H9 (cell line): ENCODE data around the gene SHB. TPM values are rescaled to one million over a fixed set of nuclear protein-coding genes. Genes with fewer than 3 reads are reported as not detected.

Experiments used
- DNase-seq: peaks from one replicate; pipeline ENCODE4 v3.0.0-alpha.2; 2017
- H2AFZ ChIP-seq: one replicate; pipeline ENCODE4 v1.6.1; 2013; ENCODE audit warnings: mild to moderate bottlenecking, low read length, control low read depth, moderate library complexity
- H2AK5ac ChIP-seq: 2 replicates; pipeline ENCODE4 v1.6.1; 2013; ENCODE audit warnings: low read length, control low read depth, mixed read lengths; ENCODE audit not compliant: insufficient read length
- H2BK120ac ChIP-seq: one replicate; pipeline ENCODE4 v1.6.1; 2013; ENCODE audit warnings: low read depth, mild to moderate bottlenecking, low read length, control low read depth, inconsistent platforms; ENCODE audit not compliant: poor library complexity, severe bottlenecking
- H2BK12ac ChIP-seq: 2 replicates; pipeline ENCODE4 v1.6.1; 2013; ENCODE audit warnings: low read length, control low read depth, mixed read lengths, low read depth; ENCODE audit not compliant: insufficient read length
- H2BK15ac ChIP-seq: 2 replicates; pipeline ENCODE4 v1.6.1; 2013; ENCODE audit warnings: low read depth, low read length, control low read depth
- H2BK20ac ChIP-seq: one replicate; pipeline ENCODE4 v1.6.1; 2013; ENCODE audit warnings: low read depth, mild to moderate bottlenecking, low read length, control low read depth, inconsistent platforms; ENCODE audit not compliant: poor library complexity, severe bottlenecking
- H2BK5ac ChIP-seq: 2 replicates; pipeline ENCODE4 v1.6.1; 2013; ENCODE audit warnings: low read length, control low read depth, mixed read lengths; ENCODE audit not compliant: insufficient read length
- H3K14ac ChIP-seq: 2 replicates; pipeline ENCODE4 v1.6.1; 2013; ENCODE audit warnings: low read length, control low read depth; ENCODE audit not compliant: insufficient read depth
- H3K18ac ChIP-seq: 2 replicates; pipeline ENCODE4 v1.6.1; 2013; ENCODE audit warnings: low read depth, mild to moderate bottlenecking, mixed read lengths, low read length, control low read depth; ENCODE audit not compliant: insufficient read length
- H3K23ac ChIP-seq: 2 replicates; pipeline ENCODE4 v1.6.1; 2013; ENCODE audit warnings: low read length, control low read depth, mixed read lengths, low read depth; ENCODE audit not compliant: insufficient read length
- H3K23me2 ChIP-seq: 2 replicates; pipeline ENCODE4 v1.6.1; 2013; ENCODE audit warnings: low read depth, mild to moderate bottlenecking, mixed read lengths, low read length, control low read depth; ENCODE audit not compliant: insufficient read length, poor library complexity, severe bottlenecking
- H3K27ac ChIP-seq: 2 replicates; pipeline ENCODE4 v1.5.1; 2013; ENCODE audit warnings: low read length, control low read depth, mixed read lengths, low read depth; ENCODE audit not compliant: insufficient read length
- H3K27me3 ChIP-seq: 2 replicates; pipeline ENCODE4 v1.6.1; 2013; ENCODE audit warnings: low read length, control low read depth, inconsistent platforms; ENCODE audit not compliant: insufficient read depth
- H3K4ac ChIP-seq: 2 replicates; pipeline ENCODE4 v1.6.1; 2013; ENCODE audit warnings: low read depth, mild to moderate bottlenecking, control low read depth, inconsistent platforms, low read length, moderate library complexity
- H3K4me1 ChIP-seq: 2 replicates; pipeline ENCODE4 v1.6.1; 2013; ENCODE audit warnings: low read length, control low read depth, inconsistent platforms; ENCODE audit not compliant: insufficient read depth
- H3K4me2 ChIP-seq: 2 replicates; pipeline ENCODE4 v1.6.1; 2013; ENCODE audit warnings: low read length, control low read depth, mixed read lengths; ENCODE audit not compliant: insufficient read length, insufficient read depth
- H3K56ac ChIP-seq: 2 replicates; pipeline ENCODE4 v1.6.1; 2013; ENCODE audit warnings: low read depth, mild to moderate bottlenecking, mixed read lengths, low read length, control low read depth; ENCODE audit not compliant: insufficient read length
- H3K79me1 ChIP-seq: 2 replicates; pipeline ENCODE4 v1.6.1; 2013; ENCODE audit warnings: low read depth, mild to moderate bottlenecking, moderate library complexity, low read length, control low read depth, inconsistent platforms; ENCODE audit not compliant: insufficient read depth, poor library complexity, severe bottlenecking
- H3K79me2 ChIP-seq: 2 replicates; pipeline ENCODE4 v1.6.1; 2013; ENCODE audit warnings: low read length, control low read depth, inconsistent platforms; ENCODE audit not compliant: insufficient read depth
- H3K9ac ChIP-seq: 2 replicates; pipeline ENCODE4 v1.6.1; 2013; ENCODE audit warnings: low read length, control low read depth, mixed read lengths; ENCODE audit not compliant: insufficient read length; ENCODE audit errors: extremely low read depth
- H3K9me3 ChIP-seq: one replicate; pipeline ENCODE4 v1.6.1; 2013; ENCODE audit warnings: low read depth, low read length, inconsistent platforms; ENCODE audit not compliant: control insufficient read depth
- H3T11ph ChIP-seq: one replicate; pipeline ENCODE4 v1.6.1; 2013; ENCODE audit warnings: mild to moderate bottlenecking, low read length, control low read depth, inconsistent platforms
- H4K20me1 ChIP-seq: one replicate; pipeline ENCODE4 v1.6.1; 2013; ENCODE audit not compliant: control insufficient read depth, insufficient read length, insufficient read depth
- H4K5ac ChIP-seq: 2 replicates; pipeline ENCODE4 v1.6.1; 2013; ENCODE audit warnings: low read depth, mild to moderate bottlenecking, mixed read lengths, low read length, control low read depth; ENCODE audit not compliant: insufficient read length
- H4K8ac ChIP-seq: replicated peaks from 2 replicates; pipeline ENCODE4 v1.6.1; 2013; ENCODE audit warnings: low read length, control low read depth, mixed read lengths, low read depth; ENCODE audit not compliant: insufficient read length
- H4K91ac ChIP-seq: 2 replicates; pipeline ENCODE4 v1.6.1; 2013; ENCODE audit warnings: low read depth, mild to moderate bottlenecking, moderate library complexity, mixed read lengths, low read length, control low read depth; ENCODE audit not compliant: insufficient read length
- H3K27ac Mint-ChIP-seq, 3 experiments: 2 replicates in 2 of 3; 3 replicates in 1 of 3; pipeline ENCODE4 v1.8.0; 2020 to 2021; ENCODE audit warnings: mixed read lengths in 3 of 3, mild to moderate bottlenecking in 1 of 3, moderate library complexity in 1 of 3
- H3K27me3 Mint-ChIP-seq: 2 replicates; pipeline ENCODE4 v1.8.0; 2021; ENCODE audit warnings: low read depth, mild to moderate bottlenecking, moderate library complexity, mixed read lengths
- H3K36me3 Mint-ChIP-seq, 3 experiments: 2 replicates in 2 of 3; 3 replicates in 1 of 3; pipeline ENCODE4 v1.8.0; 2020 to 2021; ENCODE audit warnings: low read depth in 3 of 3, mixed read lengths in 3 of 3; ENCODE audit not compliant: insufficient read depth in 1 of 3
- H3K4me1 Mint-ChIP-seq, 2 experiments: 2 replicates each; pipeline ENCODE4 v1.8.0; 2020; ENCODE audit warnings: mixed read lengths in 2 of 2
- H3K4me3 Mint-ChIP-seq, 2 experiments: 2 replicates in 1 of 2; 3 replicates in 1 of 2; pipeline ENCODE4 v1.8.0; 2020 to 2021; ENCODE audit warnings: mild to moderate bottlenecking in 2 of 2, mixed read lengths in 2 of 2, moderate library complexity in 1 of 2
- H3K9me3 Mint-ChIP-seq, 2 experiments: 2 replicates in 1 of 2; 3 replicates in 1 of 2; pipeline ENCODE4 v1.8.0; 2020; ENCODE audit warnings: mild to moderate bottlenecking in 2 of 2, mixed read lengths in 2 of 2, moderate library complexity in 1 of 2
- CTCF ChIP-seq: fragments of 200-600 bp; sonication (generic); conservative IDR thresholded peaks from 3 replicates; pipeline ENCODE4 v1.8.0; 2021; ENCODE audit warnings: antibody characterized with exemption, mild to moderate bottlenecking
- WGBS: extraction: QIAGEN DNeasy Blood & Tissue Kit; methylation state at CpG from one replicate; pipeline ENCODE4 v1.1.7; 2013; ENCODE audit warnings: missing lambda C conversion rate, low lambda C conversion rate, mixed read lengths; ENCODE audit not compliant: insufficient read length; ENCODE audit errors: extremely low coverage; 5-methylcytosine and 5-hydroxymethylcytosine counted together
- total RNA-seq: library from RNA; stranded (reverse); gene quantifications from 2 replicates; pipeline ENCODE4 v1.2.1, GENCODE V29; 2021

Gene SHB
- total RNA-seq, 1 experiment from 2014 or later: 14.6 TPM

GRCh38 chr9:37975639-37976038 is 93.4 kb downstream of the SHB start:
- no peaks in the 10 kb centered on the region for H3K27me3 ChIP-seq
- H3K27ac ChIP-seq: no peak overlapping the region
- no peak overlapping the region for H3K9ac ChIP-seq
- Mint-ChIP-seq H3K27me3 (no peaks in the 10 kb centered on the region), H3K4me1 (peaks cover 0 to 9% of the 10 kb centered on the region in 2 experiments; a peak in 1 of 4 replicates), H3K27ac (peak overlapping the region in 1 of 3 experiments; percentile 57; a peak in 1 of 7 replicates), H3K4me3 (no peak overlapping the region), H3K36me3 (peaks cover 0 to 18% (median 0%) of the 10 kb centered on the region in 3 experiments; a peak in 2 of 7 replicates), H3K9me3 (no peaks in the 10 kb centered on the region)
- H2BK20ac ChIP-seq: no peak overlapping the region
- no CpG with 5 or more reads among the region's 4 CpGs for WGBS
- H3K18ac ChIP-seq: no peak overlapping the region
- TF ChIP-seq CTCF: no peak
- no peak overlapping the region for H2BK5ac ChIP-seq
- no peak overlapping the region for H2BK120ac ChIP-seq
- H3K56ac ChIP-seq: no peak overlapping the region
- H3K23me2 ChIP-seq: no peaks in the 10 kb centered on the region
- no peaks in the 10 kb centered on the region for H3K9me3 ChIP-seq
- no peaks in the 10 kb centered on the region for H3K4me1 ChIP-seq
- H4K20me1 ChIP-seq: no peaks in the 10 kb centered on the region
- no peak overlapping the region for H3K4me2 ChIP-seq
- no peak overlapping the region for H3K23ac ChIP-seq
- H3K79me2 ChIP-seq: no peaks in the 10 kb centered on the region
- H2AK5ac ChIP-seq: no peak overlapping the region
- no peak overlapping the region for H2BK12ac ChIP-seq
- H2AFZ ChIP-seq: no peak overlapping the region
- no peak overlapping the region for H2BK15ac ChIP-seq
- no peak overlapping the region for H3T11ph ChIP-seq
- H4K91ac ChIP-seq: no peak overlapping the region
- H3K79me1 ChIP-seq: no peaks in the 10 kb centered on the region
- DNase-seq: no peak
- H3K14ac ChIP-seq: no peak overlapping the region
- H4K5ac ChIP-seq: no peak overlapping the region
- no peak overlapping the region for H3K4ac ChIP-seq
- H4K8ac ChIP-seq: no peak overlapping the region
